GM12872 (cell line): ENCODE data around the gene GRM7.

Experiments
- TF ChIP-seq, protein P1 (sequence below): IDR thresholded peaks from 3 replicates; pipeline ENCODE4 v1.5.1; 2011; ENCODE audit warnings: low read depth, mild to moderate bottlenecking, low read length, moderate library complexity; ENCODE audit not compliant: insufficient read depth

GRM7 gene

DNA sequence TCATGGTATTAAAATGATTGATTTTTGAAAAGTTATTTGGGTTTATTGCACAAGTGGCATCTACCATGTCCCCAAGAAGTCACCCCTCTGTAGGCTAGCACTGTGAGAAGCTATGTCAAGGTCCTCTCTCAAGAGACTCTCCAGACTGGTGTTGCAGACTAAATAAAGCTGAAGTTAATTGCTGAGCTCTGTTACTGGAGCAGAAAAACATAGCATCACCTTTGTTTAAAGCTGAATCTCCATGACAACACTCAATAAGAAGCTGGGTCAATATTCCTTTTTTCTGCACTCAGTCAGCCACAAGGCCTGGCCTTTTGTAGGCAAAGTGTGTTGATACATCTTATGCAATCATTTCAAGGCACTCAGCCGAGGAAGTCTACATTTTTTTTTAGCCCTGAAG, 834.1 kb downstream of the GRM7 start:
- TF ChIP-seq, protein P1, sequence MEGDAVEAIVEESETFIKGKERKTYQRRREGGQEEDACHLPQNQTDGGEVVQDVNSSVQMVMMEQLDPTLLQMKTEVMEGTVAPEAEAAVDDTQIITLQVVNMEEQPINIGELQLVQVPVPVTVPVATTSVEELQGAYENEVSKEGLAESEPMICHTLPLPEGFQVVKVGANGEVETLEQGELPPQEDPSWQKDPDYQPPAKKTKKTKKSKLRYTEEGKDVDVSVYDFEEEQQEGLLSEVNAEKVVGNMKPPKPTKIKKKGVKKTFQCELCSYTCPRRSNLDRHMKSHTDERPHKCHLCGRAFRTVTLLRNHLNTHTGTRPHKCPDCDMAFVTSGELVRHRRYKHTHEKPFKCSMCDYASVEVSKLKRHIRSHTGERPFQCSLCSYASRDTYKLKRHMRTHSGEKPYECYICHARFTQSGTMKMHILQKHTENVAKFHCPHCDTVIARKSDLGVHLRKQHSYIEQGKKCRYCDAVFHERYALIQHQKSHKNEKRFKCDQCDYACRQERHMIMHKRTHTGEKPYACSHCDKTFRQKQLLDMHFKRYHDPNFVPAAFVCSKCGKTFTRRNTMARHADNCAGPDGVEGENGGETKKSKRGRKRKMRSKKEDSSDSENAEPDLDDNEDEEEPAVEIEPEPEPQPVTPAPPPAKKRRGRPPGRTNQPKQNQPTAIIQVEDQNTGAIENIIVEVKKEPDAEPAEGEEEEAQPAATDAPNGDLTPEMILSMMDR, result no peak

DNA sequence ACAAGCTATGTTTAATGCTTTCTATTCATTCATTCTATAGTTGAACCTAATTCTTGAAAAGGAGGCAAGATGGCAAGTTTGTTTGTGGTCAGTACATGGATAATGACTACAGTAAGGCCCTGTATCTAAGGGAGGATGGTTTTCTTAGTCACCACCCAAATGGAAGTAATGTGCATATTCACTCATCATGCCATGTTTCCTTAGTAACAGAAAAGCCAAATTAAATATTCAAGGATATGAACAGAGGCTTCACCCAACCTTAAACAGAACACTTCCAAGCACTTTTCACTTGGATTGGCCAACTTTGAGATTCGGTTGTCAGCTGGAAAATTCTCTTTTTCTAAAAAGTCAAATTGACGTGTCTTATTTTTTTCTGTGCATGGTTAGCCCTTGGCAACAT, 835.4 kb downstream of the GRM7 start:
- TF ChIP-seq, protein P1, result no peak

DNA sequence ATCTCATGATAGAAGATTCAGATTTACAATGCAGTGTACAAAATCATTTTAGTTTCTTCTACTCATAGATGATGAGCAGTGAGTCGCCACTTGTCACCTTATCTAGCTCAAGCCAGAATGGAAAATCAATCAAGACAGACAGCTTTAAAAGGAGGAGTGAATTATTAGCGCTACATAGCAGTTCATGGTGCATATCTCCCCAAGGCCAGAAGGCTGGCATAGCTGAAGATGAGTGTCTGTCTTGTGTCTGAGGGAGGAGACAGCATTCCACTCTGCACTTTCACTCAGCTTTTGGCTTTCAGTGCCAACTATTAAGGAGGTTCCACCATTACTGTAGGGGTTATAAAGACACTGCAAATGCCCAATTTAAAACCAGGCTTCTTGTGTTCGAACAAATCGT, 836.6 kb downstream of the GRM7 start:
- TF ChIP-seq, protein P1, result no peak

- TF ChIP-seq, protein P1, result no peak
These were observed 839.6 kb downstream of the GRM7 start for GRCh38 chr3:7700539-7700938.

GRCh38 chr3:7700977-7701376, 840.1 kb downstream of the GRM7 start:
- TF ChIP-seq, protein P1, result no peak

- TF ChIP-seq, protein P1, result no peak
These were observed 846.3 kb downstream of the GRM7 start for GRCh38 chr3:7707187-7707586.

GRCh38 chr3:7709376-7710082, 848.6 kb downstream of the GRM7 start:
- TF ChIP-seq, protein P1, result no peak

DNA sequence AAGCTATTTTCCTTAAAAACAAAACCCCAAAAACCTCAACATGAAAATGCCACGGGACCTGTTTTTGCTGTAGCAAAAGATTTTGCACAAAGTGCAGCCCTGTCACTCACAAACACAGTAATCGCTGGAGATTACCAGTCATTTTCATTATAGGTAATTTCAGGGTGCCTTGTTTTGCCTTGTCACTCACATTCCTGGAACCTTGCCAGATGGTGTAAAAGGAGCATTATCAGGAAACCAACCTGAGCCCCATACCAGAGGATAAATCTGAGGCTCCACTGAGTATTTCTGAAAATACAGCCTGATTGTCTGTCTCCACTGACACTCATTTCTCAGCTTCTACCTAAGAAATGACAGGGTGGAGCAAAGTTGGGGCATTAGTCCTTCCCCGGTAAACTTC, 849.4 kb downstream of the GRM7 start:
- TF ChIP-seq, protein P1, result no peak
